Measurements from ENCODE around the gene ALOX5. TPM values are rescaled to one million over a fixed set of nuclear protein-coding genes. Genes with fewer than 3 reads are reported as not detected.
"Not testable (repeated sequence)": the region's sequence is repeated elsewhere in the genome, so short reads cannot be mapped to it uniquely, and the experiment has no call there.

The ALOX5 gene
- polyA plus RNA-seq, 1 of the 3 experiments (the other 2 are of a cell fraction): not detected

DNA sequence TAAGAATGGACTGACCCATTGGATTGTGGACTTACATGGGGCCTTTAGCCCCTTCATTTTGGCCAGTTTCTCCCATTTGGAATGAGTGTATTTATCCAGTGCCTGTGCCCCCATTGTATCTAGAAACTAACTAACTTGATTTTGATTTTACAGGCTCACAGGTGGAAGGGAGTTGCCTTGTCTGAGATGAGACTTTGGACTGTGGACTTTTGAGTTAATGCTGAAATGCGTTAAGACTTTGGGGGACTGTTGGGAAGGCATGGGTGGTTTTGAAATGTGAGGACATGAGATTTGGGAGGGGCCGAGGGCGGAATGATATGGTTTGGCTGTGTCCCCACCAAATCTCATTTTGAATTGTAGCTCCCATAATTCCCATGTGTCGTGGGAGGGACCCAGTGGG lies 107.1 kb downstream of the ALOX5 start:
- H3K9ac ChIP-seq; H4K20me1 ChIP-seq (ENCODE audit: insufficient read depth); DNase-seq; H3K4me1 ChIP-seq (ENCODE audit: control insufficient read depth in 1 of 2, insufficient read depth in 2 of 2, low read depth in 1 of 2, low read length in 1 of 2); H3K27me3 ChIP-seq (ENCODE audit: insufficient read depth); H3F3A ChIP-seq (replicated peaks; ENCODE audit: insufficient read depth); H2AFZ ChIP-seq (ENCODE audit: low read depth); H3K79me2 ChIP-seq (ENCODE audit: insufficient read depth); POLR2A ChIA-PET; H3K4me3 ChIP-seq (ENCODE audit: low read depth in 2 of 2, low read length in 1 of 2); H3K9me2 ChIP-seq; H3K4me2 ChIP-seq; H3K36me3 ChIP-seq (replicated peaks in 1 of 2; ENCODE audit: control insufficient read depth in 1 of 2, insufficient read depth in 2 of 2, low read length in 1 of 2); H3K9me3 ChIP-seq; H3K27ac ChIP-seq (ENCODE audit: low read depth in 2 of 2, low read length in 1 of 2): not testable (repeated sequence)
- 83% methylated on average over 4 of the region's 4 CpGs for WGBS (ENCODE audit: low lambda C conversion rate)
- CTCF ChIA-PET: interaction anchor here (2.1 kb wide), 1 partner anchor 16 kb away, joined by 11 read pairs; no protein-coding TSS in a partner anchor

- H3K27ac ChIP-seq (ENCODE audit: low read depth in 2 of 2, low read length in 1 of 2): no peak overlapping the region
- H3K9ac ChIP-seq: no peak overlapping the region
- no peaks in the 10 kb centered on the region for H4K20me1 ChIP-seq (ENCODE audit: insufficient read depth)
- ChIA-PET POLR2A (no interaction called here), CTCF (no interaction called here)
- no peaks in the 10 kb centered on the region for H3F3A ChIP-seq (replicated peaks; ENCODE audit: insufficient read depth)
- H3K9me2 ChIP-seq: no peaks in the 10 kb centered on the region
- H3K79me2 ChIP-seq (ENCODE audit: insufficient read depth): no peaks in the 10 kb centered on the region
- H2AFZ ChIP-seq (ENCODE audit: low read depth): no peak overlapping the region
- H3K4me2 ChIP-seq: no peak overlapping the region
- no peak overlapping the region for H3K4me3 ChIP-seq (ENCODE audit: low read depth in 2 of 2, low read length in 1 of 2)
- no peaks in the 10 kb centered on the region for H3K36me3 ChIP-seq (replicated peaks in 1 of 2; ENCODE audit: control insufficient read depth in 1 of 2, insufficient read depth in 2 of 2, low read length in 1 of 2)
- H3K9me3 ChIP-seq: no peaks in the 10 kb centered on the region
- TF ChIP-seq, protein P1, sequence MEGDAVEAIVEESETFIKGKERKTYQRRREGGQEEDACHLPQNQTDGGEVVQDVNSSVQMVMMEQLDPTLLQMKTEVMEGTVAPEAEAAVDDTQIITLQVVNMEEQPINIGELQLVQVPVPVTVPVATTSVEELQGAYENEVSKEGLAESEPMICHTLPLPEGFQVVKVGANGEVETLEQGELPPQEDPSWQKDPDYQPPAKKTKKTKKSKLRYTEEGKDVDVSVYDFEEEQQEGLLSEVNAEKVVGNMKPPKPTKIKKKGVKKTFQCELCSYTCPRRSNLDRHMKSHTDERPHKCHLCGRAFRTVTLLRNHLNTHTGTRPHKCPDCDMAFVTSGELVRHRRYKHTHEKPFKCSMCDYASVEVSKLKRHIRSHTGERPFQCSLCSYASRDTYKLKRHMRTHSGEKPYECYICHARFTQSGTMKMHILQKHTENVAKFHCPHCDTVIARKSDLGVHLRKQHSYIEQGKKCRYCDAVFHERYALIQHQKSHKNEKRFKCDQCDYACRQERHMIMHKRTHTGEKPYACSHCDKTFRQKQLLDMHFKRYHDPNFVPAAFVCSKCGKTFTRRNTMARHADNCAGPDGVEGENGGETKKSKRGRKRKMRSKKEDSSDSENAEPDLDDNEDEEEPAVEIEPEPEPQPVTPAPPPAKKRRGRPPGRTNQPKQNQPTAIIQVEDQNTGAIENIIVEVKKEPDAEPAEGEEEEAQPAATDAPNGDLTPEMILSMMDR (IDR thresholded peaks at IDR 0.05): no peak
- no peaks in the 10 kb centered on the region for H3K4me1 ChIP-seq (ENCODE audit: control insufficient read depth in 1 of 2, insufficient read depth in 2 of 2, low read depth in 1 of 2, low read length in 1 of 2)
- DNase-seq: no peak
- 67% methylated on average over 3 of the region's 3 CpGs for WGBS (ENCODE audit: low lambda C conversion rate)
- H3K27me3 ChIP-seq (ENCODE audit: insufficient read depth): no peaks in the 10 kb centered on the region
Observed at GRCh38 chr10:45483002-45483401, 109.0 kb downstream of the ALOX5 start.

DNA sequence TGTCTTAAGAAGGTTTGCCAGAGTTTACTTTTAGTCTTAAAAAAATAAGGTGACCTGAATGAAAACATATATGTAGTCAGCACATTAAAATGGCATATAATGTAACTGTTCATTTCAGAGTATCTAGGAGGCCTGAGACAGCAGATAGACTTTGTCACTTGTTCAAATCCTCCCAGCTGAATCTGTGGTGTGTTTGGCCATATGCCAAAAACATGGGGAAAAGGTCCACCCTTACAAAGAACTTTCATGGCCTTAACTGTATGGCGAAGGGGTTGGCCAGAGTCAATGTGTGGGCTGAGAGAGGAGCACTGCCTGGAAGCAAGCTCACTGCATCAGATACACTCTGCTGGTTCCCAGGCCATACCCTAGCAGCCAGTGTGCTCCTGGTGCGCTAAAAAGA lies 113.7 kb downstream of the ALOX5 start:
- ChIA-PET CTCF (interaction anchor here (1.1 kb wide), 1 partner anchor 15 kb away, joined by 3 read pairs; no protein-coding TSS in a partner anchor), POLR2A (no interaction called here)
- Histone ChIP-seq H3K4me3 (ENCODE audit: low read depth in 2 of 2, low read length in 1 of 2) (no peak overlapping the region), H3F3A (replicated peaks; ENCODE audit: insufficient read depth) (no peaks in the 10 kb centered on the region), H3K4me1 (ENCODE audit: control insufficient read depth in 1 of 2, insufficient read depth in 2 of 2, low read depth in 1 of 2, low read length in 1 of 2) (no peaks in the 10 kb centered on the region), H3K27me3 (ENCODE audit: insufficient read depth) (no peaks in the 10 kb centered on the region), H3K4me2 (no peak overlapping the region), H4K20me1 (ENCODE audit: insufficient read depth) (no peaks in the 10 kb centered on the region), H3K27ac (ENCODE audit: low read depth in 2 of 2, low read length in 1 of 2) (no peak overlapping the region), H3K9ac (no peak overlapping the region), H2AFZ (ENCODE audit: low read depth) (no peak overlapping the region), H3K36me3 (replicated peaks in 1 of 2; ENCODE audit: control insufficient read depth in 1 of 2, insufficient read depth in 2 of 2, low read length in 1 of 2) (no peaks in the 10 kb centered on the region), H3K9me3 (no peaks in the 10 kb centered on the region), H3K79me2 (ENCODE audit: insufficient read depth) (no peaks in the 10 kb centered on the region), H3K9me2 (no peaks in the 10 kb centered on the region)
- 100% methylated on average over 2 of the region's 2 CpGs for WGBS (ENCODE audit: low lambda C conversion rate)
- no peak for DNase-seq
- no peak for TF ChIP-seq RXRA (IDR thresholded peaks at IDR 0.05; ENCODE audit: borderline replicate concordance, low read depth)
- TF ChIP-seq NRF1 (IDR thresholded peaks at IDR 0.05; ENCODE audit: low read depth, low read length): no peak
- no peak for TF ChIP-seq MXI1 (IDR thresholded peaks at IDR 0.05; ENCODE audit: low read depth, low read length)
- no peak for TF ChIP-seq CHD2 (IDR thresholded peaks at IDR 0.05; ENCODE audit: low read length, partially characterized antibody)
- TF ChIP-seq RCOR1 (IDR thresholded peaks at IDR 0.05; ENCODE audit: low read length): no peak
- TF ChIP-seq, protein P2, sequence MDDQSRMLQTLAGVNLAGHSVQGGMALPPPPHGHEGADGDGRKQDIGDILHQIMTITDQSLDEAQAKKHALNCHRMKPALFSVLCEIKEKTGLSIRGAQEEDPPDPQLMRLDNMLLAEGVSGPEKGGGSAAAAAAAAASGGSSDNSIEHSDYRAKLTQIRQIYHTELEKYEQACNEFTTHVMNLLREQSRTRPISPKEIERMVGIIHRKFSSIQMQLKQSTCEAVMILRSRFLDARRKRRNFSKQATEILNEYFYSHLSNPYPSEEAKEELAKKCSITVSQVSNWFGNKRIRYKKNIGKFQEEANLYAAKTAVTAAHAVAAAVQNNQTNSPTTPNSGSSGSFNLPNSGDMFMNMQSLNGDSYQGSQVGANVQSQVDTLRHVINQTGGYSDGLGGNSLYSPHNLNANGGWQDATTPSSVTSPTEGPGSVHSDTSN (IDR thresholded peaks at IDR 0.05): no peak
- no peak for TF ChIP-seq SIN3A (IDR thresholded peaks at IDR 0.05; ENCODE audit: borderline replicate concordance, low read depth, low read length)
- no peak for TF ChIP-seq EP300 (IDR thresholded peaks at IDR 0.05; ENCODE audit: borderline replicate concordance in 1 of 2, low read depth in 1 of 2, low read length in 1 of 2)
- no peak for TF ChIP-seq TAF1 (IDR thresholded peaks at IDR 0.05; ENCODE audit: borderline replicate concordance, low read depth, low read length)
- TF ChIP-seq SMC3 (IDR thresholded peaks at IDR 0.05; ENCODE audit: low read depth, low read length): no peak
- TF ChIP-seq, protein P3, sequence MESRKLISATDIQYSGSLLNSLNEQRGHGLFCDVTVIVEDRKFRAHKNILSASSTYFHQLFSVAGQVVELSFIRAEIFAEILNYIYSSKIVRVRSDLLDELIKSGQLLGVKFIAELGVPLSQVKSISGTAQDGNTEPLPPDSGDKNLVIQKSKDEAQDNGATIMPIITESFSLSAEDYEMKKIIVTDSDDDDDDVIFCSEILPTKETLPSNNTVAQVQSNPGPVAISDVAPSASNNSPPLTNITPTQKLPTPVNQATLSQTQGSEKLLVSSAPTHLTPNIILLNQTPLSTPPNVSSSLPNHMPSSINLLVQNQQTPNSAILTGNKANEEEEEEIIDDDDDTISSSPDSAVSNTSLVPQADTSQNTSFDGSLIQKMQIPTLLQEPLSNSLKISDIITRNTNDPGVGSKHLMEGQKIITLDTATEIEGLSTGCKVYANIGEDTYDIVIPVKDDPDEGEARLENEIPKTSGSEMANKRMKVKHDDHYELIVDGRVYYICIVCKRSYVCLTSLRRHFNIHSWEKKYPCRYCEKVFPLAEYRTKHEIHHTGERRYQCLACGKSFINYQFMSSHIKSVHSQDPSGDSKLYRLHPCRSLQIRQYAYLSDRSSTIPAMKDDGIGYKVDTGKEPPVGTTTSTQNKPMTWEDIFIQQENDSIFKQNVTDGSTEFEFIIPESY (IDR thresholded peaks at IDR 0.05; ENCODE audit: borderline replicate concordance, low read depth): no peak
- TF ChIP-seq USF1 (IDR thresholded peaks at IDR 0.05; ENCODE audit: borderline replicate concordance, low read depth): no peak
- no peak for TF ChIP-seq MEF2A (IDR thresholded peaks at IDR 0.05; ENCODE audit: borderline replicate concordance, low read depth)
- TF ChIP-seq FOXM1 (IDR thresholded peaks at IDR 0.05; ENCODE audit: low read depth): no peak
- TF ChIP-seq, protein P4, sequence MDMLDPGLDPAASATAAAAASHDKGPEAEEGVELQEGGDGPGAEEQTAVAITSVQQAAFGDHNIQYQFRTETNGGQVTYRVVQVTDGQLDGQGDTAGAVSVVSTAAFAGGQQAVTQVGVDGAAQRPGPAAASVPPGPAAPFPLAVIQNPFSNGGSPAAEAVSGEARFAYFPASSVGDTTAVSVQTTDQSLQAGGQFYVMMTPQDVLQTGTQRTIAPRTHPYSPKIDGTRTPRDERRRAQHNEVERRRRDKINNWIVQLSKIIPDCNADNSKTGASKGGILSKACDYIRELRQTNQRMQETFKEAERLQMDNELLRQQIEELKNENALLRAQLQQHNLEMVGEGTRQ (IDR thresholded peaks at IDR 0.05; ENCODE audit: borderline replicate concordance, low read depth, low read length): no peak

Data from SK-N-SH (cell line).